ENCODE measurements around the gene MDGA2. TPM values are rescaled to one million over a fixed set of nuclear protein-coding genes. Genes with fewer than 3 reads are reported as not detected.
"Not testable (repeated sequence)": the region's sequence is repeated elsewhere in the genome, so short reads cannot be mapped to it uniquely, and the experiment has no call there.

Gene MDGA2
- total RNA-seq, 1 experiment from 2014 or later: not detected

DNA sequence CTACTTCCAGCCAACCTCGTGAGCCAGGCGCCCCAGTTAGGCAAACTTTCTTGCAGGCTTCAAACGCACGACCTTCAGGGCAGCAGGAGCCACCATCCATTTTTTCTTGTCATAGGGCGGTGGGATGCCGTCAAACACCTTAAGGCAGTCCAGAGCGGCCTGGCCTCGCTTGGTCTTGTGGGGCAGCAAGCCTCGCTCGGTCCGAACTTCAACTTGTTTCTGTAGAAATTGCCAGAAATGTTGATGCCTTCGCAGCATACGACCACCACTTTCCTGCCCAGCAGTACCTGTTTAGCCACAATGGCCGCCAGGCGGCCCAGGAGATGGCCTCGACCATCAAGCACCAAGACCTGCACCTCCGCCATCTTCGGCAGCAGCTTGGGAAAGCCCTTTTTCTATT lies 474.7 kb downstream of the MDGA2 start:
- H3K27me3 ChIP-seq (replicated peaks; ENCODE audit: control insufficient read depth, insufficient read depth, low read length): no peaks in the 10 kb centered on the region
- no peaks in the 10 kb centered on the region for H3K4me1 ChIP-seq
- intact Hi-C loops (cut with micrococcal nuclease; ENCODE audit: unreplicated experiment): loop anchor here (10.0 kb wide), 1 partner anchor 146 kb away; no protein-coding TSS in a partner anchor
- Mint-ChIP-seq H3K27me3 (ENCODE audit: insufficient read depth, unreplicated experiment) (peaks cover 3% of the 10 kb centered on the region), H3K4me1 (ENCODE audit: low read depth, unreplicated experiment) (no peaks in the 10 kb centered on the region), H3K9me3 (ENCODE audit: unreplicated experiment) (no peaks in the 10 kb centered on the region), H3K4me3 (ENCODE audit: unreplicated experiment) (no peak overlapping the region), H3K27ac (ENCODE audit: unreplicated experiment) (no peak overlapping the region), H3K36me3 (ENCODE audit: insufficient read depth, unreplicated experiment) (no peaks in the 10 kb centered on the region)
- no TSS peak for BruUV-seq (replicated peaks)
- DNase-seq: no peak
- no peaks in the 10 kb centered on the region for H3K9me3 ChIP-seq
- ChIA-PET CTCF (no interaction called here), POLR2A (no interaction called here)
- TF ChIP-seq, protein P1, sequence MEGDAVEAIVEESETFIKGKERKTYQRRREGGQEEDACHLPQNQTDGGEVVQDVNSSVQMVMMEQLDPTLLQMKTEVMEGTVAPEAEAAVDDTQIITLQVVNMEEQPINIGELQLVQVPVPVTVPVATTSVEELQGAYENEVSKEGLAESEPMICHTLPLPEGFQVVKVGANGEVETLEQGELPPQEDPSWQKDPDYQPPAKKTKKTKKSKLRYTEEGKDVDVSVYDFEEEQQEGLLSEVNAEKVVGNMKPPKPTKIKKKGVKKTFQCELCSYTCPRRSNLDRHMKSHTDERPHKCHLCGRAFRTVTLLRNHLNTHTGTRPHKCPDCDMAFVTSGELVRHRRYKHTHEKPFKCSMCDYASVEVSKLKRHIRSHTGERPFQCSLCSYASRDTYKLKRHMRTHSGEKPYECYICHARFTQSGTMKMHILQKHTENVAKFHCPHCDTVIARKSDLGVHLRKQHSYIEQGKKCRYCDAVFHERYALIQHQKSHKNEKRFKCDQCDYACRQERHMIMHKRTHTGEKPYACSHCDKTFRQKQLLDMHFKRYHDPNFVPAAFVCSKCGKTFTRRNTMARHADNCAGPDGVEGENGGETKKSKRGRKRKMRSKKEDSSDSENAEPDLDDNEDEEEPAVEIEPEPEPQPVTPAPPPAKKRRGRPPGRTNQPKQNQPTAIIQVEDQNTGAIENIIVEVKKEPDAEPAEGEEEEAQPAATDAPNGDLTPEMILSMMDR (IDR thresholded peaks at IDR 0.05; ENCODE audit: insufficient read depth in 1 of 2, low read depth in 1 of 2, low read length in 1 of 2, severe bottlenecking in 1 of 2, unreplicated experiment in 1 of 2): no peak
- no peaks in the 10 kb centered on the region for H3K36me3 ChIP-seq (ENCODE audit: control insufficient read depth, insufficient read depth, low read length)
- no peak overlapping the region for H3K4me3 ChIP-seq (ENCODE audit: low read depth, low read length)

- ChIA-PET CTCF (no interaction called here), POLR2A (no interaction called here)
- Mint-ChIP-seq H3K27me3 (ENCODE audit: insufficient read depth, unreplicated experiment) (no peaks in the 10 kb centered on the region), H3K9me3 (ENCODE audit: unreplicated experiment) (no peaks in the 10 kb centered on the region), H3K36me3 (ENCODE audit: insufficient read depth, unreplicated experiment) (no peaks in the 10 kb centered on the region), H3K4me3 (ENCODE audit: unreplicated experiment) (no peak overlapping the region), H3K27ac (ENCODE audit: unreplicated experiment) (no peak overlapping the region), H3K4me1 (ENCODE audit: low read depth, unreplicated experiment) (no peaks in the 10 kb centered on the region)
- no TSS peak for BruUV-seq (replicated peaks)
- TF ChIP-seq, protein P1 (IDR thresholded peaks at IDR 0.05; ENCODE audit: insufficient read depth in 1 of 2, low read depth in 1 of 2, low read length in 1 of 2, severe bottlenecking in 1 of 2, unreplicated experiment in 1 of 2): no peak
- Histone ChIP-seq H3K9me3 (no peaks in the 10 kb centered on the region), H3K27me3 (replicated peaks; ENCODE audit: control insufficient read depth, insufficient read depth, low read length) (no peaks in the 10 kb centered on the region), H3K36me3 (ENCODE audit: control insufficient read depth, insufficient read depth, low read length) (no peaks in the 10 kb centered on the region), H3K4me1 (no peaks in the 10 kb centered on the region), H3K4me3 (ENCODE audit: low read depth, low read length) (no peak overlapping the region)
- intact Hi-C loops (cut with micrococcal nuclease; ENCODE audit: unreplicated experiment): no loop called here
- no peak for DNase-seq
Measured at GRCh38 chr14:47195582-47195981, 479.8 kb downstream of the MDGA2 start.

- ChIA-PET POLR2A (no interaction called here), CTCF (no interaction called here)
- H3K36me3 Mint-ChIP-seq (ENCODE audit: insufficient read depth, unreplicated experiment): no peaks in the 10 kb centered on the region
- intact Hi-C loops (cut with micrococcal nuclease; ENCODE audit: unreplicated experiment): no loop called here
- Histone ChIP-seq H3K36me3 (ENCODE audit: control insufficient read depth, insufficient read depth, low read length) (no peaks in the 10 kb centered on the region), H3K9me3 (no peaks in the 10 kb centered on the region), H3K4me1 (no peaks in the 10 kb centered on the region), H3K27me3 (replicated peaks; ENCODE audit: control insufficient read depth, insufficient read depth, low read length) (no peaks in the 10 kb centered on the region), H3K4me3 (ENCODE audit: low read depth, low read length) (no peak overlapping the region)
- TF ChIP-seq, protein P1 (IDR thresholded peaks at IDR 0.05; ENCODE audit: insufficient read depth in 1 of 2, low read depth in 1 of 2, low read length in 1 of 2, severe bottlenecking in 1 of 2, unreplicated experiment in 1 of 2): no peak
- H3K27ac Mint-ChIP-seq (ENCODE audit: unreplicated experiment): no peak overlapping the region
- H3K9me3 Mint-ChIP-seq (ENCODE audit: unreplicated experiment): no peaks in the 10 kb centered on the region
- H3K27me3 Mint-ChIP-seq (ENCODE audit: insufficient read depth, unreplicated experiment): no peaks in the 10 kb centered on the region
- BruUV-seq (replicated peaks): no TSS peak
- no peak overlapping the region for H3K4me3 Mint-ChIP-seq (ENCODE audit: unreplicated experiment)
- H3K4me1 Mint-ChIP-seq (ENCODE audit: low read depth, unreplicated experiment): no peaks in the 10 kb centered on the region
- no peak for DNase-seq
Measured at GRCh38 chr14:47194055-47194454, 481.4 kb downstream of the MDGA2 start.

GRCh38 chr14:47192203-47192602 lies 483.2 kb downstream of the MDGA2 start:
- CTCF ChIA-PET; BruUV-seq (replicated peaks); H3K27me3 Mint-ChIP-seq (ENCODE audit: insufficient read depth, unreplicated experiment); POLR2A ChIA-PET; H3K36me3 Mint-ChIP-seq (ENCODE audit: insufficient read depth, unreplicated experiment); H3K4me3 ChIP-seq (ENCODE audit: low read depth, low read length); DNase-seq; H3K4me1 Mint-ChIP-seq (ENCODE audit: low read depth, unreplicated experiment); H3K27ac Mint-ChIP-seq (ENCODE audit: unreplicated experiment); H3K4me1 ChIP-seq; intact Hi-C loops (cut with micrococcal nuclease; ENCODE audit: unreplicated experiment); H3K4me3 Mint-ChIP-seq (ENCODE audit: unreplicated experiment); H3K9me3 Mint-ChIP-seq (ENCODE audit: unreplicated experiment); H3K36me3 ChIP-seq (ENCODE audit: control insufficient read depth, insufficient read depth, low read length); H3K9me3 ChIP-seq; H3K27me3 ChIP-seq (replicated peaks; ENCODE audit: control insufficient read depth, insufficient read depth, low read length): not testable (repeated sequence)

Measured in Caco-2 (cell line).